HepG2 (cell line): ENCODE results near the gene GGT1. TPM values are rescaled to one million over a fixed set of nuclear protein-coding genes. Genes with fewer than 3 reads are reported as not detected.

Experiments used
- KAT8 ChIP-seq: IDR thresholded peaks from 2 replicates; pipeline ENCODE4 v1.6.1; 2016; ENCODE audit warnings: missing genetic modification reagents, missing compliant biosample characterization
- NCOR1 ChIP-seq: fragments of 200-600 bp; sonication (generic); IDR thresholded peaks from 2 replicates; pipeline ENCODE4 v1.7.0; 2017; ENCODE audit warnings: antibody characterized with exemption, low read length, borderline replicate concordance
- RELA ChIP-seq: sonication (generic); formaldehyde crosslinking; IDR thresholded peaks from 2 replicates; pipeline ENCODE4 v1.4.0; 2020; ENCODE audit warnings: missing genetic modification reagents
- ZBTB8A ChIP-seq: sonication (generic); formaldehyde crosslinking; IDR thresholded peaks from 2 replicates; pipeline ENCODE4 v1.4.0; 2020; ENCODE audit warnings: mild to moderate bottlenecking, low read depth, missing genetic modification reagents, borderline replicate concordance
- ZFP82 ChIP-seq: sonication (generic); formaldehyde crosslinking; IDR thresholded peaks from 2 replicates; pipeline ENCODE4 v1.5.1; 2020; ENCODE audit warnings: mild to moderate bottlenecking, missing genetic modification reagents, borderline replicate concordance
- ZNF510 ChIP-seq: sonication (generic); formaldehyde crosslinking; IDR thresholded peaks from 2 replicates; pipeline ENCODE4 v1.4.0; 2020; ENCODE audit warnings: low read depth, mild to moderate bottlenecking, missing genetic modification reagents
- ZNF564 ChIP-seq: sonication (generic); formaldehyde crosslinking; IDR thresholded peaks from 2 replicates; pipeline ENCODE4 v1.8.1; 2023; ENCODE audit warnings: mild to moderate bottlenecking, missing genetic modification reagents
- ZNF570 ChIP-seq: sonication (generic); formaldehyde crosslinking; IDR thresholded peaks from 2 replicates; pipeline ENCODE4 v1.4.0; 2020; ENCODE audit warnings: mild to moderate bottlenecking, missing genetic modification reagents, borderline replicate concordance
- ZNF607 ChIP-seq: sonication (generic); formaldehyde crosslinking; IDR thresholded peaks from 2 replicates; pipeline ENCODE4 v1.5.1; 2020; ENCODE audit warnings: missing genetic modification reagents, mild to moderate bottlenecking, borderline replicate concordance
- ZSCAN29 ChIP-seq: sonication (generic); formaldehyde crosslinking; conservative IDR thresholded peaks from 2 replicates; pipeline ENCODE4 v1.4.0; 2020; ENCODE audit warnings: mild to moderate bottlenecking, missing genetic modification reagents
- polyA plus RNA-seq, 8 experiments: library from polyadenylated mRNA; depleted of rRNA in 3 of 8; stranded (reverse) in 7 of 8; unstranded in 1 of 8; fragments of >200 nt; fragmentation: Illumina TruSeq in 4 of 8; extraction: Trizol in 4 of 8; gene quantifications; 2 replicates each; pipeline versions ENCODE4 v1.2.1 to v1.2.3, GENCODE V29; 2011 to 2016; ENCODE audit warnings: low read depth in 4 of 8, missing spikeins in 1 of 8, mixed read lengths in 1 of 8; ENCODE audit not compliant: insufficient read depth in 1 of 8
- total RNA-seq, 5 experiments: library from RNA; depleted of rRNA; stranded (reverse); fragments of >200 nt; fragmentation: Illumina TruSeq; extraction: Trizol; gene quantifications; 2 replicates each; pipeline ENCODE4 v1.2.3, GENCODE V29; 2016; ENCODE audit warnings: low read depth in 1 of 5
- TF ChIP-seq, protein P1 (sequence below): sonication (generic); formaldehyde crosslinking; IDR thresholded peaks from 2 replicates; pipeline ENCODE4 v1.5.0; 2020; ENCODE audit warnings: missing genetic modification reagents
- TF ChIP-seq, protein P2 (sequence below): sonication (generic); formaldehyde crosslinking; IDR thresholded peaks from 2 replicates; pipeline ENCODE4 v1.5.1; 2020; ENCODE audit warnings: mild to moderate bottlenecking, missing genetic modification reagents, moderate library complexity
- TF ChIP-seq, protein P3 (sequence below): sonication (generic); formaldehyde crosslinking; IDR thresholded peaks from 2 replicates; pipeline ENCODE4 v1.8.0; 2022; ENCODE audit warnings: missing genetic modification reagents, mild to moderate bottlenecking, borderline replicate concordance
- TF ChIP-seq, protein P4 (sequence below): sonication (generic); formaldehyde crosslinking; conservative IDR thresholded peaks from 2 replicates; pipeline ENCODE4 v1.8.0; 2022; ENCODE audit warnings: mild to moderate bottlenecking, moderate library complexity, missing genetic modification reagents
- TF ChIP-seq, protein P5 (sequence below): sonication (generic); formaldehyde crosslinking; IDR thresholded peaks from 2 replicates; pipeline ENCODE4 v1.5.0; 2020; ENCODE audit warnings: mild to moderate bottlenecking, missing genetic modification reagents, borderline replicate concordance
- TF ChIP-seq, protein P6 (sequence below): sonication (generic); formaldehyde crosslinking; IDR thresholded peaks from 2 replicates; pipeline ENCODE4 v1.8.0; 2022; ENCODE audit warnings: missing genetic modification reagents, low read depth, mild to moderate bottlenecking, borderline replicate concordance

The GGT1 gene
- total and polyA plus RNA-seq, 2 of the 13 experiments (the other 11 are each of a cell fraction or from before 2014, with no cell fraction given): 29.9 to 103 TPM

DNA sequence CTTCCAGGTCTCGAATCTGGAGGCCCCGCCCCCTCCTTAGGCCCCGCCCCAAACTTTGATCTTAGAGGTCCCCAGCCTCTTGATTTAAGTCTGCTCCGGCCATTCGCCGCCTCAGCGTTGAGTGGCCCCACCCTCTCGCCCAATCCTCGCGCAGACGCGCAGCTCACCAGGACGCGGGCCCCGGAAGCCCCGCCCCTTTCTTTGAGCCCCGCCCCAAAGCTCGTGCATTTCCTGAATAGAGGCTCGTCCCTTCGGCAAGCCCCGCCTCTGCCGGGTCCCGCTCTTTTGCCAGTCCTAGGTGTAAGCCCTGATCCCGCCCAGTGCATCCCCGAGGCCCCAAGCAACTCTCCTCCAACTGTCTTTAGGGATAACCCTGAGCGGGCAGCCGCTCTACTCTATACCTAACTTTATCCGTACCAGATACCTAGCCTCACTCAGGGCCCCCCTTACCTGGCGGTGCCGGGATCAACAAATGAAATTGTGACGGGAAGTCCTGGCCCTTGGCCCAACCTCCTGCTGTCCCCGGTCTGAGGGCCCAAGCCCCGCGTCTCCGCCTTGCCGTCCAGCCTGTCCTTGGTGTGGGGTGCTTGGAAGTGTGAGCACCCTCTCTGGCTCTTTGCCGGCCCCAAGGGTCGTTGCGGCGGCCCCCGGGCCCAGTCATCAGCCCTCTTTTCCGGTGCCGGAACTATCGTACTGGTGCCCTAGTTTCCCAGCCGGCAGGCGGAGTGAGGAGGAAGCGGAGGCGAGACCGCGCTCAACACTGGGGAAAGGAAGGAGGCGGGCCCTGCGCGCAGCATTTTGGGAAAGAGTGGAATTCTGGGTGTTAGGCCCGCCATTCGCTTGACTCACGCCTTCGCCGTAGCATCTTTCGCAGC is 47.6 kb upstream of the GGT1 start, which contains the start of gene SNRPD3 (continued):
- TF ChIP-seq, protein P1, sequence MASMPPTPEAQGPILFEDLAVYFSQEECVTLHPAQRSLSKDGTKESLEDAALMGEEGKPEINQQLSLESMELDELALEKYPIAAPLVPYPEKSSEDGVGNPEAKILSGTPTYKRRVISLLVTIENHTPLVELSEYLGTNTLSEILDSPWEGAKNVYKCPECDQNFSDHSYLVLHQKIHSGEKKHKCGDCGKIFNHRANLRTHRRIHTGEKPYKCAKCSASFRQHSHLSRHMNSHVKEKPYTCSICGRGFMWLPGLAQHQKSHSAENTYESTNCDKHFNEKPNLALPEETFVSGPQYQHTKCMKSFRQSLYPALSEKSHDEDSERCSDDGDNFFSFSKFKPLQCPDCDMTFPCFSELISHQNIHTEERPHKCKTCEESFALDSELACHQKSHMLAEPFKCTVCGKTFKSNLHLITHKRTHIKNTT (CRISPR knock-in tag): no peak
- peak; percentile 76; the same call in 1 of the 2 replicates for TF ChIP-seq ZNF607 (CRISPR knock-in tag)
- TF ChIP-seq, protein P2, sequence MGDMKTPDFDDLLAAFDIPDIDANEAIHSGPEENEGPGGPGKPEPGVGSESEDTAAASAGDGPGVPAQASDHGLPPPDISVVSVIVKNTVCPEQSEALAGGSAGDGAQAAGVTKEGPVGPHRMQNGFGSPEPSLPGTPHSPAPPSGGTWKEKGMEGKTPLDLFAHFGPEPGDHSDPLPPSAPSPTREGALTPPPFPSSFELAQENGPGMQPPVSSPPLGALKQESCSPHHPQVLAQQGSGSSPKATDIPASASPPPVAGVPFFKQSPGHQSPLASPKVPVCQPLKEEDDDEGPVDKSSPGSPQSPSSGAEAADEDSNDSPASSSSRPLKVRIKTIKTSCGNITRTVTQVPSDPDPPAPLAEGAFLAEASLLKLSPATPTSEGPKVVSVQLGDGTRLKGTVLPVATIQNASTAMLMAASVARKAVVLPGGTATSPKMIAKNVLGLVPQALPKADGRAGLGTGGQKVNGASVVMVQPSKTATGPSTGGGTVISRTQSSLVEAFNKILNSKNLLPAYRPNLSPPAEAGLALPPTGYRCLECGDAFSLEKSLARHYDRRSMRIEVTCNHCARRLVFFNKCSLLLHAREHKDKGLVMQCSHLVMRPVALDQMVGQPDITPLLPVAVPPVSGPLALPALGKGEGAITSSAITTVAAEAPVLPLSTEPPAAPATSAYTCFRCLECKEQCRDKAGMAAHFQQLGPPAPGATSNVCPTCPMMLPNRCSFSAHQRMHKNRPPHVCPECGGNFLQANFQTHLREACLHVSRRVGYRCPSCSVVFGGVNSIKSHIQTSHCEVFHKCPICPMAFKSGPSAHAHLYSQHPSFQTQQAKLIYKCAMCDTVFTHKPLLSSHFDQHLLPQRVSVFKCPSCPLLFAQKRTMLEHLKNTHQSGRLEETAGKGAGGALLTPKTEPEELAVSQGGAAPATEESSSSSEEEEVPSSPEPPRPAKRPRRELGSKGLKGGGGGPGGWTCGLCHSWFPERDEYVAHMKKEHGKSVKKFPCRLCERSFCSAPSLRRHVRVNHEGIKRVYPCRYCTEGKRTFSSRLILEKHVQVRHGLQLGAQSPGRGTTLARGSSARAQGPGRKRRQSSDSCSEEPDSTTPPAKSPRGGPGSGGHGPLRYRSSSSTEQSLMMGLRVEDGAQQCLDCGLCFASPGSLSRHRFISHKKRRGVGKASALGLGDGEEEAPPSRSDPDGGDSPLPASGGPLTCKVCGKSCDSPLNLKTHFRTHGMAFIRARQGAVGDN (CRISPR knock-in tag): peak; percentile 96
- TF ChIP-seq RELA (CRISPR knock-in tag): no peak
- peak; percentile 79; the same call in 1 of the 2 replicates for TF ChIP-seq ZSCAN29 (CRISPR knock-in tag)
- TF ChIP-seq ZNF570 (CRISPR knock-in tag): no peak
- TF ChIP-seq ZBTB8A (CRISPR knock-in tag): no peak
- TF ChIP-seq, protein P3, sequence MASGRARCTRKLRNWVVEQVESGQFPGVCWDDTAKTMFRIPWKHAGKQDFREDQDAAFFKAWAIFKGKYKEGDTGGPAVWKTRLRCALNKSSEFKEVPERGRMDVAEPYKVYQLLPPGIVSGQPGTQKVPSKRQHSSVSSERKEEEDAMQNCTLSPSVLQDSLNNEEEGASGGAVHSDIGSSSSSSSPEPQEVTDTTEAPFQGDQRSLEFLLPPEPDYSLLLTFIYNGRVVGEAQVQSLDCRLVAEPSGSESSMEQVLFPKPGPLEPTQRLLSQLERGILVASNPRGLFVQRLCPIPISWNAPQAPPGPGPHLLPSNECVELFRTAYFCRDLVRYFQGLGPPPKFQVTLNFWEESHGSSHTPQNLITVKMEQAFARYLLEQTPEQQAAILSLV (CRISPR knock-in tag): peak; percentile 97
- TF ChIP-seq, protein P4, sequence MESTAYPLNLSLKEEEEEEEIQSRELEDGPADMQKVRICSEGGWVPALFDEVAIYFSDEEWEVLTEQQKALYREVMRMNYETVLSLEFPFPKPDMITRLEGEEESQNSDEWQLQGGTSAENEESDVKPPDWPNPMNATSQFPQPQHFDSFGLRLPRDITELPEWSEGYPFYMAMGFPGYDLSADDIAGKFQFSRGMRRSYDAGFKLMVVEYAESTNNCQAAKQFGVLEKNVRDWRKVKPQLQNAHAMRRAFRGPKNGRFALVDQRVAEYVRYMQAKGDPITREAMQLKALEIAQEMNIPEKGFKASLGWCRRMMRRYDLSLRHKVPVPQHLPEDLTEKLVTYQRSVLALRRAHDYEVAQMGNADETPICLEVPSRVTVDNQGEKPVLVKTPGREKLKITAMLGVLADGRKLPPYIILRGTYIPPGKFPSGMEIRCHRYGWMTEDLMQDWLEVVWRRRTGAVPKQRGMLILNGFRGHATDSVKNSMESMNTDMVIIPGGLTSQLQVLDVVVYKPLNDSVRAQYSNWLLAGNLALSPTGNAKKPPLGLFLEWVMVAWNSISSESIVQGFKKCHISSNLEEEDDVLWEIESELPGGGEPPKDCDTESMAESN (CRISPR knock-in tag): peak; percentile 87
- TF ChIP-seq, protein P5, sequence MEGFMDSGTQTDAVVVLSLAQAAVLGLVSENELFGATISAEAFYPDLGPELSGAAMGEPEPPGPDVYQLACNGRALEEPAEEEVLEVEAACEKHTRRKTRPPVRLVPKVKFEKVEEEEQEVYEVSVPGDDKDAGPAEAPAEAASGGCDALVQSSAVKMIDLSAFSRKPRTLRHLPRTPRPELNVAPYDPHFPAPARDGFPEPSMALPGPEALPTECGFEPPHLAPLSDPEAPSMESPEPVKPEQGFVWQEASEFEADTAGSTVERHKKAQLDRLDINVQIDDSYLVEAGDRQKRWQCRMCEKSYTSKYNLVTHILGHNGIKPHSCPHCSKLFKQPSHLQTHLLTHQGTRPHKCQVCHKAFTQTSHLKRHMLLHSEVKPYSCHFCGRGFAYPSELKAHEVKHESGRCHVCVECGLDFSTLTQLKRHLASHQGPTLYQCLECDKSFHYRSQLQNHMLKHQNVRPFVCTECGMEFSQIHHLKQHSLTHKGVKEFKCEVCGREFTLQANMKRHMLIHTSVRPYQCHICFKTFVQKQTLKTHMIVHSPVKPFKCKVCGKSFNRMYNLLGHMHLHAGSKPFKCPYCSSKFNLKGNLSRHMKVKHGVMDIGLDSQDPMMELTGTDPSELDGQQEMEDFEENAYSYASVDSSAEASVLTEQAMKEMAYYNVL: 0 out of 2 replicates have a peak, but pooled peaks have one; percentile 18
- TF ChIP-seq NCOR1: peak; percentile 85; the same call in 1 of the 2 replicates
- no peak; the same call in 1 of the 2 replicates for TF ChIP-seq ZNF510 (CRISPR knock-in tag)
- peak; percentile 98 for TF ChIP-seq KAT8 (CRISPR knock-in tag)
- no peak for TF ChIP-seq ZFP82 (CRISPR knock-in tag)
- no peak; the same call in 1 of the 2 replicates for TF ChIP-seq ZNF564 (CRISPR knock-in tag)
- TF ChIP-seq, protein P6, sequence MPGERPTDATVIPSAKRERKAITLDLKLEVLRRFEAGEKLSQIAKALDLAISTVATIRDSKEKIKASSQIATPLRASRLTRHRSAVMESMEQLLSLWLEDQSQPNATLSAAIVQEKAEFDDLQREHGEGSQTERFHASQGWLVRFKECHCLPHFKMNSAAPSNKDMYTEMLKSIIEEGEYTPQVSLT: peak; percentile 58; the same call in 1 of the 2 replicates
